NOMO-1 treated with dmso at 0.1 percent for 144 hours (cell line): ENCODE results near the gene GTPBP8.

Experiments
- DNase-seq: peaks from one replicate; lab custom pipeline; 2025; ENCODE audit not compliant: unreplicated experiment; lab: John Stamatoyannopoulos, UW

Gene GTPBP8

GRCh38 chr3:112990672-112991602 lies at the start of gene GTPBP8:
GTPBP8 (plus strand) TSS chr3:112990984; CDS start chr3:112991000, 16 bp downstream.
- peak; percentile 82 for DNase-seq

- DNase-seq: no peak
Measured at GRCh38 chr3:112948346-112948838, 42.4 kb upstream of the GTPBP8 start.

GRCh38 chr3:112956351-112956750 lies 34.4 kb upstream of the GTPBP8 start:
- no peak for DNase-seq

GRCh38 chr3:112958811-112959560 lies 31.8 kb upstream of the GTPBP8 start:
- no peak for DNase-seq

- no peak for DNase-seq
Measured at GRCh38 chr3:112963683-112964082, 27.1 kb upstream of the GTPBP8 start.

- DNase-seq: no peak
Measured at GRCh38 chr3:112965656-112966055, 25.1 kb upstream of the GTPBP8 start.

- DNase-seq: peak; percentile 28
Measured at GRCh38 chr3:112966633-112967032, 24.2 kb upstream of the GTPBP8 start.

GRCh38 chr3:112967425-112967824 lies 23.4 kb upstream of the GTPBP8 start:
- no peak for DNase-seq

GRCh38 chr3:112967828-112968227 lies 23.0 kb upstream of the GTPBP8 start:
- peak; percentile 43 for DNase-seq

GRCh38 chr3:112972158-112972557 lies 18.6 kb upstream of the GTPBP8 start:
- DNase-seq: no peak

- no peak for DNase-seq
Measured at GRCh38 chr3:112973325-112974177, 17.2 kb upstream of the GTPBP8 start.

- DNase-seq: no peak
Measured at GRCh38 chr3:112974178-112974517, 16.6 kb upstream of the GTPBP8 start.

- DNase-seq: no peak
Measured at GRCh38 chr3:112974894-112975293, 15.9 kb upstream of the GTPBP8 start, which contains the start of gene CD200R1. CD200R1 (minus strand) TSS chr3:112975103; CDS start chr3:112974857, 246 bp downstream.

GRCh38 chr3:112976001-112976400 lies 14.8 kb upstream of the GTPBP8 start:
- no peak for DNase-seq

- DNase-seq: no peak
Measured at GRCh38 chr3:112976953-112977352, 13.8 kb upstream of the GTPBP8 start.

GRCh38 chr3:112979244-112979832 lies 11.4 kb upstream of the GTPBP8 start:
- DNase-seq: no peak

- DNase-seq: no peak
Measured at GRCh38 chr3:112980080-112980479, 10.7 kb upstream of the GTPBP8 start.

GRCh38 chr3:112982710-112983109 lies 8.1 kb upstream of the GTPBP8 start:
- no peak for DNase-seq

GRCh38 chr3:112984485-112984884 lies 6.3 kb upstream of the GTPBP8 start:
- DNase-seq: no peak

GRCh38 chr3:112987710-112988334 lies 3.0 kb upstream of the GTPBP8 start:
- DNase-seq: no peak
